Measurements from ENCODE around the gene ZNF606.

ZNF606 gene

DNA sequence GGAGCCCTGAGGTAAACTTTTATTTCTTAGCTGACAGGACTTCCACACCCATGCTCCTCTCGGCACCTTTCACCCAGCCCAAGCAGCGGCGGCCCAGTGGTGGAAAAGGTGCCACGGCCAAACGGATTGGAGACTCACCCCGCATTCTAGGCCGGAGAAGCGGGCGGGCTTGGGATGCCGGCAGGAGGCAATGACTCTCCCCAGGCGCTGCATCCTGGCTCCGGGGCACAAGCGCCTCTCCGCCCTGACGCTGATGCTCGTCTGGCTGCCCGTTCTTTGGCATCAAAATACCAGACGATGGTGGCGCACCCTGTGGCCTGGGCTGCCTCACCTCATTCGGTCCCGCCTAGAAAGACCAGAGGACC is 6.7 kb upstream of the ZNF606 start:
- TF ChIP-seq TAF1 (IDR thresholded peaks at IDR 0.05; ENCODE audit: borderline replicate concordance, insufficient read depth, low read length) (no peak), POLR2AphosphoS5 (IDR thresholded peaks at IDR 0.05; ENCODE audit: low read depth, low read length) (no peak), FOXP2 (optimal IDR thresholded peaks at IDR 0.05; ENCODE audit: borderline replicate concordance, extremely low read depth, extremely low read length, insufficient read depth) (no peak), SIN3A (IDR thresholded peaks at IDR 0.05; ENCODE audit: borderline replicate concordance, insufficient read depth, low read length) (no peak)
- TF ChIP-seq, protein P1, sequence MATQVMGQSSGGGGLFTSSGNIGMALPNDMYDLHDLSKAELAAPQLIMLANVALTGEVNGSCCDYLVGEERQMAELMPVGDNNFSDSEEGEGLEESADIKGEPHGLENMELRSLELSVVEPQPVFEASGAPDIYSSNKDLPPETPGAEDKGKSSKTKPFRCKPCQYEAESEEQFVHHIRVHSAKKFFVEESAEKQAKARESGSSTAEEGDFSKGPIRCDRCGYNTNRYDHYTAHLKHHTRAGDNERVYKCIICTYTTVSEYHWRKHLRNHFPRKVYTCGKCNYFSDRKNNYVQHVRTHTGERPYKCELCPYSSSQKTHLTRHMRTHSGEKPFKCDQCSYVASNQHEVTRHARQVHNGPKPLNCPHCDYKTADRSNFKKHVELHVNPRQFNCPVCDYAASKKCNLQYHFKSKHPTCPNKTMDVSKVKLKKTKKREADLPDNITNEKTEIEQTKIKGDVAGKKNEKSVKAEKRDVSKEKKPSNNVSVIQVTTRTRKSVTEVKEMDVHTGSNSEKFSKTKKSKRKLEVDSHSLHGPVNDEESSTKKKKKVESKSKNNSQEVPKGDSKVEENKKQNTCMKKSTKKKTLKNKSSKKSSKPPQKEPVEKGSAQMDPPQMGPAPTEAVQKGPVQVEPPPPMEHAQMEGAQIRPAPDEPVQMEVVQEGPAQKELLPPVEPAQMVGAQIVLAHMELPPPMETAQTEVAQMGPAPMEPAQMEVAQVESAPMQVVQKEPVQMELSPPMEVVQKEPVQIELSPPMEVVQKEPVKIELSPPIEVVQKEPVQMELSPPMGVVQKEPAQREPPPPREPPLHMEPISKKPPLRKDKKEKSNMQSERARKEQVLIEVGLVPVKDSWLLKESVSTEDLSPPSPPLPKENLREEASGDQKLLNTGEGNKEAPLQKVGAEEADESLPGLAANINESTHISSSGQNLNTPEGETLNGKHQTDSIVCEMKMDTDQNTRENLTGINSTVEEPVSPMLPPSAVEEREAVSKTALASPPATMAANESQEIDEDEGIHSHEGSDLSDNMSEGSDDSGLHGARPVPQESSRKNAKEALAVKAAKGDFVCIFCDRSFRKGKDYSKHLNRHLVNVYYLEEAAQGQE (IDR thresholded peaks at IDR 0.05; ENCODE audit: insufficient read depth in 1 of 2, low read depth in 2 of 2, low read length in 2 of 2) = no peak

DNA sequence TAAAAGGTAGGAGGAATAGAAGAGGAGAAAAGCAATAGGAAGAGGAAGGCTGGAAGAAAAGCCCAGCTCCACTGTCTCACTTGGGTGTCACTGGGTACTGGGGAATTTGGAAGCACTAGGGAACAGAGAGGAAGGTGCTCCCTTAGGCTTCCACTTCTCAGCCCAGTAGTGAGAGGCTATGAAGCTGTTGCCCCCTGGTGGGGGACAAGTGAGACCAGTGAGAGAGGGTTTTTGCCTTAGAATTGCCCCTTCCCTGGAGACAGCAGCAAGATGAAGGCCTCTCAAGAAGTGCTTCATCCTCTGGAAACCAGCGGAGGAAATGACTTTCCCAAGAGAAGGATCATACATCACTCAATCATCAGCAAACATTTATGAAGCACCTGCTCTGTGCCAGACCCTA is 4.7 kb upstream of the ZNF606 start:
- TF ChIP-seq, protein P1 (IDR thresholded peaks at IDR 0.05; ENCODE audit: insufficient read depth in 1 of 2, low read depth in 2 of 2, low read length in 2 of 2) = no peak
- TF ChIP-seq POLR2AphosphoS5 (IDR thresholded peaks at IDR 0.05; ENCODE audit: low read depth, low read length) (no peak), FOXP2 (optimal IDR thresholded peaks at IDR 0.05; ENCODE audit: borderline replicate concordance, extremely low read depth, extremely low read length, insufficient read depth) (no peak), TAF1 (IDR thresholded peaks at IDR 0.05; ENCODE audit: borderline replicate concordance, insufficient read depth, low read length) (no peak), SIN3A (IDR thresholded peaks at IDR 0.05; ENCODE audit: borderline replicate concordance, insufficient read depth, low read length) (no peak)

DNA sequence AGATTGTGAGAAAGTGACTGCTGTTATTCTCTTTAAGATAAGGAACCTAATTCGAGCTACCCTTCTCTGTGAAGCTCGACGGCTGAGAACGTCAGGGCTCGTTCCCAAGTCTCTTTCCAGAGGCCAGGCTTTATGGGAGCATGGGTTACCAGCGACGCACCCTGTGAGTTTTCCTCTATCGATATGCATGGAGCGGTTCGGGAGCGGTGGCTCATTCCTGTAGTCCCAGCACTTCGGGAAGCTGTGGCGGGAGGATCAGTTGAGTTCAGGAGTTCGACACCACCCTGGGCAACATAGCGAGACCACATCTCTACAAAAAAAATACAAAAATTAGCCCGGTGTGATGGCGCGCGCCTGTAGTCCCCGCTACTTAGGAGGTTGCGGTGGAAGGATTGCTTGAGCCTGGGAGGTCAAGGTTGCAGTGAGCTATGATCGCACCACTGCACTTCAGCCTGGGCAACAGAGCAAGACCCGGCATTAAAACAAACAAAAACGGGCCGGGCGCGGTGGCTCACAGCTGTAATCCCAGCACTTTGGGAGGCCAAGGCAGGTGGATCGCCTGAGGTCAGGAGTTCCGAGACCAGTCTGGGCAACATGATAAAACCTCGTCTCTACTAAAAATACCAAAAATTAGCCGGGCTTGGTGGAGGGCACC is 681 bp upstream of the ZNF606 start:
- TF ChIP-seq TAF1 (IDR thresholded peaks at IDR 0.05; ENCODE audit: borderline replicate concordance, insufficient read depth, low read length) = no peak
- no peak for TF ChIP-seq POLR2AphosphoS5 (IDR thresholded peaks at IDR 0.05; ENCODE audit: low read depth, low read length)
- TF ChIP-seq, protein P1 (IDR thresholded peaks at IDR 0.05; ENCODE audit: insufficient read depth in 1 of 2, low read depth in 2 of 2, low read length in 2 of 2) = no peak
- no peak for TF ChIP-seq SIN3A (IDR thresholded peaks at IDR 0.05; ENCODE audit: borderline replicate concordance, insufficient read depth, low read length)
- no peak for TF ChIP-seq FOXP2 (optimal IDR thresholded peaks at IDR 0.05; ENCODE audit: borderline replicate concordance, extremely low read depth, extremely low read length, insufficient read depth)

DNA sequence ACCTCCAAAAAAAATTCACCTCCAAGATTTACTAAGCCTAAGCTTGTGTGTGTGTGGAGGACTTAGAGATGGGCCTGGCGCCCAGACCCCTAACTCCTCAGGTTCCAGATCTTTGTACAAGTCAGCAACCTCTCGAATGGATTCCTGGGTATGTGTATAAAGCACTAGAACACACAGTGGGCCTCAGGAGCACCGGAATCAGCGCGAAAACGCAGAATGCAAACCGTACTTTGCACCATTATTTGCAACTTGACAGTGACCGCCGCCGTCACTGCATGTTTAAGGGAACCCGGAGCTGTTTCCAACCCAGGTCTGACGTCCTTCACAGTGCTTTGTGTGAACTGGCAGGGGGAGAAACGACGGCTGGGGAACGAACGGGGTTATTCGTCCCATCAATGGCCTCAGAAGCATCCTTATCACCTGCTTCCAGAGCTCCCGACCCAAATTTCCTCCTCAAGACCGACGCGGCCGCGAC is 688 bp downstream of the ZNF606 start:
- no peak for TF ChIP-seq FOXP2 (optimal IDR thresholded peaks at IDR 0.05; ENCODE audit: borderline replicate concordance, extremely low read depth, extremely low read length, insufficient read depth)
- no peak for TF ChIP-seq SIN3A (IDR thresholded peaks at IDR 0.05; ENCODE audit: borderline replicate concordance, insufficient read depth, low read length)
- TF ChIP-seq, protein P1 (IDR thresholded peaks at IDR 0.05; ENCODE audit: insufficient read depth in 1 of 2, low read depth in 2 of 2, low read length in 2 of 2) = no peak
- no peak for TF ChIP-seq POLR2AphosphoS5 (IDR thresholded peaks at IDR 0.05; ENCODE audit: low read depth, low read length)
- no peak for TF ChIP-seq TAF1 (IDR thresholded peaks at IDR 0.05; ENCODE audit: borderline replicate concordance, insufficient read depth, low read length)

Measured in PFSK-1 (cell line).